NCI-H2227 (cell line): ENCODE measurements around the gene HERC4.
"Not testable (repeated sequence)": the region's sequence is repeated elsewhere in the genome, so short reads cannot be mapped to it uniquely, and the experiment has no call there.

Experiments used
- DNase-seq: peaks from one replicate; lab custom pipeline; 2025; ENCODE audit not compliant: unreplicated experiment; lab: John Stamatoyannopoulos, UW

The HERC4 gene

GRCh38 chr10:67884842-67885670 is 190.0 kb downstream of the HERC4 start:
- DNase-seq: peak; percentile 75

GRCh38 chr10:67884313-67884841 is 190.7 kb downstream of the HERC4 start, which contains the start of gene SIRT1:
Gene SIRT1 (plus strand): TSS chr10:67884656. CDS start chr10:67884722, 66 bp downstream.
- peak; percentile 96 for DNase-seq

- DNase-seq: no peak
These were observed 191.3 kb downstream of the HERC4 start for GRCh38 chr10:67883710-67884312.

- DNase-seq: no peak
These were observed 196.9 kb downstream of the HERC4 start for GRCh38 chr10:67878133-67878532.

- not testable (repeated sequence) for DNase-seq
These were observed 197.7 kb downstream of the HERC4 start for GRCh38 chr10:67877421-67877820.

- no peak for DNase-seq
These were observed 199.5 kb downstream of the HERC4 start for GRCh38 chr10:67875340-67876238.
